ENCODE results near the gene TBX10. TPM values are rescaled to one million over a fixed set of nuclear protein-coding genes. Genes with fewer than 3 reads are reported as not detected.

The TBX10 gene
- total and polyA plus RNA-seq, 7 experiments from 2014 or later = not detected

- H3K27me3 Mint-ChIP-seq = no peaks in the 10 kb centered on the region
- ATAC-seq (no peak), DNase-seq (no peak)
- Histone ChIP-seq H3K9me3 (ENCODE audit: control insufficient read depth in 2 of 3, low read length in 3 of 3) (no peaks in the 10 kb centered on the region), H3K27me3 (ENCODE audit: control insufficient read depth in 2 of 2, insufficient read depth in 2 of 2, low read length in 2 of 2) (no peaks in the 10 kb centered on the region), H3K27ac (ENCODE audit: low read depth, low read length) (no peak overlapping the region), H3K4me3 (ENCODE audit: low read length) (no peak overlapping the region), H3K4me1 (ENCODE audit: control insufficient read depth in 2 of 2, insufficient read depth in 2 of 2, low read length in 2 of 2) (no peaks in the 10 kb centered on the region), H3K36me3 (ENCODE audit: control insufficient read depth in 2 of 3, insufficient read depth in 3 of 3, low read length in 3 of 3) (no peaks in the 10 kb centered on the region)
- H3K9me3 Mint-ChIP-seq = no peaks in the 10 kb centered on the region
- ChIA-PET POLR2A (no interaction called here), CTCF (no interaction called here)
- no peak overlapping the region for H3K4me3 Mint-ChIP-seq
- no peak overlapping the region for H3K27ac Mint-ChIP-seq
- H3K4me1 Mint-ChIP-seq = no peaks in the 10 kb centered on the region
- intact Hi-C loops (cut with micrococcal nuclease) = no loop called here
- H3K36me3 Mint-ChIP-seq = no peaks in the 10 kb centered on the region
Observed at GRCh38 chr11:67668192-67668551, 28.6 kb upstream of the TBX10 start.

- no peaks in the 10 kb centered on the region for H3K4me1 Mint-ChIP-seq
- H3K36me3 ChIP-seq (ENCODE audit: control insufficient read depth in 2 of 3, insufficient read depth in 3 of 3, low read length in 3 of 3) = no peaks in the 10 kb centered on the region
- no peaks in the 10 kb centered on the region for H3K9me3 Mint-ChIP-seq
- DNase-seq = no peak
- H3K9me3 ChIP-seq (ENCODE audit: control insufficient read depth in 2 of 3, low read length in 3 of 3) = no peaks in the 10 kb centered on the region
- H3K4me3 Mint-ChIP-seq = no peak overlapping the region
- no peak overlapping the region for H3K4me3 ChIP-seq (ENCODE audit: low read length)
- H3K27ac Mint-ChIP-seq = no peak overlapping the region
- no peaks in the 10 kb centered on the region for H3K27me3 Mint-ChIP-seq
- no peaks in the 10 kb centered on the region for H3K4me1 ChIP-seq (ENCODE audit: control insufficient read depth in 2 of 2, insufficient read depth in 2 of 2, low read length in 2 of 2)
- no peak for ATAC-seq
- ChIA-PET POLR2A (interaction anchor here (1.3 kb wide), 1 partner anchor 38 kb away, joined by 3 read pairs; the partner anchor contains the start of gene NUDT8), CTCF (no interaction called here)
- no peaks in the 10 kb centered on the region for H3K36me3 Mint-ChIP-seq
- no peaks in the 10 kb centered on the region for H3K27me3 ChIP-seq (ENCODE audit: control insufficient read depth in 2 of 2, insufficient read depth in 2 of 2, low read length in 2 of 2)
- no peak overlapping the region for H3K27ac ChIP-seq (ENCODE audit: low read depth, low read length)
- intact Hi-C loops (cut with micrococcal nuclease) = no loop called here
Observed at GRCh38 chr11:67667490-67668191, 28.1 kb upstream of the TBX10 start.

- DNase-seq (no peak), ATAC-seq (no peak)
- Histone ChIP-seq H3K9me3 (ENCODE audit: control insufficient read depth in 2 of 3, low read length in 3 of 3) (no peaks in the 10 kb centered on the region), H3K4me1 (ENCODE audit: control insufficient read depth in 2 of 2, insufficient read depth in 2 of 2, low read length in 2 of 2) (no peaks in the 10 kb centered on the region), H3K4me3 (ENCODE audit: low read length) (no peak overlapping the region), H3K27ac (ENCODE audit: low read depth, low read length) (no peak overlapping the region), H3K27me3 (ENCODE audit: control insufficient read depth in 2 of 2, insufficient read depth in 2 of 2, low read length in 2 of 2) (no peaks in the 10 kb centered on the region), H3K36me3 (ENCODE audit: control insufficient read depth in 2 of 3, insufficient read depth in 3 of 3, low read length in 3 of 3) (no peaks in the 10 kb centered on the region)
- H3K4me1 Mint-ChIP-seq = no peaks in the 10 kb centered on the region
- H3K4me3 Mint-ChIP-seq = no peak overlapping the region
- no peaks in the 10 kb centered on the region for H3K9me3 Mint-ChIP-seq
- H3K27me3 Mint-ChIP-seq = no peaks in the 10 kb centered on the region
- no peaks in the 10 kb centered on the region for H3K36me3 Mint-ChIP-seq
- no peak overlapping the region for H3K27ac Mint-ChIP-seq
- intact Hi-C loops (cut with micrococcal nuclease) = no loop called here
- ChIA-PET CTCF (no interaction called here), POLR2A (interaction anchor here (1.3 kb wide), 1 partner anchor 38 kb away, joined by 3 read pairs; the partner anchor contains the start of gene NUDT8)
Observed at GRCh38 chr11:67666676-67667489, 27.3 kb upstream of the TBX10 start.

- CTCF ChIA-PET = no interaction called here
- no peaks in the 10 kb centered on the region for H3K9me3 Mint-ChIP-seq
- no peak overlapping the region for H3K27ac ChIP-seq (ENCODE audit: low read depth, low read length)
- no peaks in the 10 kb centered on the region for H3K4me1 ChIP-seq (ENCODE audit: control insufficient read depth in 2 of 2, insufficient read depth in 2 of 2, low read length in 2 of 2)
- H3K36me3 Mint-ChIP-seq = no peaks in the 10 kb centered on the region
- no peak overlapping the region for H3K4me3 Mint-ChIP-seq
- H3K9me3 ChIP-seq (ENCODE audit: control insufficient read depth in 2 of 3, low read length in 3 of 3) = no peaks in the 10 kb centered on the region
- H3K27me3 ChIP-seq (ENCODE audit: control insufficient read depth in 2 of 2, insufficient read depth in 2 of 2, low read length in 2 of 2) = no peaks in the 10 kb centered on the region
- ATAC-seq = no peak
- H3K27me3 Mint-ChIP-seq = peaks cover 0 to under 1% (median 0%) of the 10 kb centered on the region in 5 donors
- H3K36me3 ChIP-seq (ENCODE audit: control insufficient read depth in 2 of 3, insufficient read depth in 3 of 3, low read length in 3 of 3) = no peaks in the 10 kb centered on the region
- POLR2A ChIA-PET = interaction anchor here (1.3 kb wide), 1 partner anchor 37 kb away, joined by 3 read pairs; the partner anchor contains the start of gene NUDT8
- no peaks in the 10 kb centered on the region for H3K4me1 Mint-ChIP-seq
- no peak for DNase-seq
- intact Hi-C loops (cut with micrococcal nuclease) = no loop called here
- no peak overlapping the region for H3K4me3 ChIP-seq (ENCODE audit: low read length)
- H3K27ac Mint-ChIP-seq = no peak overlapping the region
Observed at GRCh38 chr11:67666303-67666645, 26.7 kb upstream of the TBX10 start.

- no peak overlapping the region for H3K27ac Mint-ChIP-seq
- H3K9me3 ChIP-seq (ENCODE audit: control insufficient read depth in 2 of 3, low read length in 3 of 3) = no peaks in the 10 kb centered on the region
- no peak overlapping the region for H3K4me3 ChIP-seq (ENCODE audit: low read length)
- no peak overlapping the region for H3K4me3 Mint-ChIP-seq
- ATAC-seq (no peak), DNase-seq (no peak)
- H3K36me3 Mint-ChIP-seq = no peaks in the 10 kb centered on the region
- H3K27ac ChIP-seq (ENCODE audit: low read depth, low read length) = no peak overlapping the region
- no peaks in the 10 kb centered on the region for H3K27me3 ChIP-seq (ENCODE audit: control insufficient read depth in 2 of 2, insufficient read depth in 2 of 2, low read length in 2 of 2)
- H3K4me1 ChIP-seq (ENCODE audit: control insufficient read depth in 2 of 2, insufficient read depth in 2 of 2, low read length in 2 of 2) = no peaks in the 10 kb centered on the region
- CTCF ChIA-PET = no interaction called here
- POLR2A ChIA-PET = no interaction called here
- no peaks in the 10 kb centered on the region for H3K9me3 Mint-ChIP-seq
- no peaks in the 10 kb centered on the region for H3K4me1 Mint-ChIP-seq
- intact Hi-C loops (cut with micrococcal nuclease) = no loop called here
- H3K36me3 ChIP-seq (ENCODE audit: control insufficient read depth in 2 of 3, insufficient read depth in 3 of 3, low read length in 3 of 3) = no peaks in the 10 kb centered on the region
- H3K27me3 Mint-ChIP-seq = peaks cover 0 to 5% (median 0%) of the 10 kb centered on the region in 5 donors
Observed at GRCh38 chr11:67665541-67666302, 26.2 kb upstream of the TBX10 start.

GRCh38 chr11:67664696-67665540 is 25.4 kb upstream of the TBX10 start:
- no peak for DNase-seq
- no peak for ATAC-seq
- no peak overlapping the region for H3K27ac Mint-ChIP-seq
- no peaks in the 10 kb centered on the region for H3K36me3 Mint-ChIP-seq
- H3K27me3 ChIP-seq (ENCODE audit: control insufficient read depth in 2 of 2, insufficient read depth in 2 of 2, low read length in 2 of 2) = no peaks in the 10 kb centered on the region
- H3K27ac ChIP-seq (ENCODE audit: low read depth, low read length) = no peak overlapping the region
- H3K4me3 ChIP-seq (ENCODE audit: low read length) = no peak overlapping the region
- H3K27me3 Mint-ChIP-seq = peaks cover 0 to 5% (median 0%) of the 10 kb centered on the region in 5 donors
- CTCF ChIA-PET = no interaction called here
- H3K9me3 ChIP-seq (ENCODE audit: control insufficient read depth in 2 of 3, low read length in 3 of 3) = no peaks in the 10 kb centered on the region
- intact Hi-C loops (cut with micrococcal nuclease) = no loop called here
- POLR2A ChIA-PET = no interaction called here
- no peaks in the 10 kb centered on the region for H3K4me1 Mint-ChIP-seq
- no peaks in the 10 kb centered on the region for H3K36me3 ChIP-seq (ENCODE audit: control insufficient read depth in 2 of 3, insufficient read depth in 3 of 3, low read length in 3 of 3)
- no peaks in the 10 kb centered on the region for H3K9me3 Mint-ChIP-seq
- no peak overlapping the region for H3K4me3 Mint-ChIP-seq
- no peaks in the 10 kb centered on the region for H3K4me1 ChIP-seq (ENCODE audit: control insufficient read depth in 2 of 2, insufficient read depth in 2 of 2, low read length in 2 of 2)
